ENCODE results near the gene ATP1A1. TPM values are rescaled to one million over a fixed set of nuclear protein-coding genes. Genes with fewer than 3 reads are reported as not detected.

Gene ATP1A1
- total RNA-seq, 1 experiment from 2014 or later = 239 TPM

DNA sequence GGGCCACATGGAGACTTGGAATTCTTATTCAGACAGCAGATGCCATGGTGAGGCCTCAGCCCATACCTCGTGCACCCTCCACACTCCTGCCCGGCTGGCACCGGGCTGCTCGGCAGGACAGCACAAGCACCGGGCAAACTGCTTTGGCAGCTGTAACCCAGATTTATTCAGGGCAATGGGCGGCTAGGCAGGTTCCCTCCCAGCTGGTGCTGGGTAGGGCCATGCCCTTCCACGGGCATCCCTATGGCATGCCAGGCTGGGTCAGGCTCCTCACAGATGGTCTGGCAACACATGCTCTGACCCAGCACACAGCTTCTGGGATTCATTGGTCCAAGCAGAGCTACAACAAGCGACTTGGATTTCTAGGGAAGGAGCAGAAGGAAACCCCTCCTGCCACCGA lies 53.4 kb downstream of the ATP1A1 start:
- H3K79me1 ChIP-seq (ENCODE audit: insufficient read depth, low read depth, low read length, poor library complexity, severe bottlenecking) = no peaks in the 10 kb centered on the region
- Mint-ChIP-seq H3K9me3 (no peaks in the 10 kb centered on the region), H3K4me3 (no peak overlapping the region)

More for the DNA sequence above, 53.4 kb downstream of the ATP1A1 start:
- Histone ChIP-seq H4K8ac (replicated peaks; ENCODE audit: insufficient read length, low read depth, low read length) (no peak overlapping the region), H3K18ac (ENCODE audit: insufficient read length, low read depth, low read length) (no peak overlapping the region), H3K27ac (ENCODE audit: insufficient read length, low read depth, low read length) (no peak overlapping the region), H3K14ac (ENCODE audit: insufficient read depth, low read length) (no peak overlapping the region), H2BK12ac (ENCODE audit: insufficient read length, low read depth, low read length) (no peak overlapping the region), H2BK120ac (ENCODE audit: low read depth, low read length, poor library complexity, severe bottlenecking) (no peak overlapping the region), H2AFZ (ENCODE audit: low read length) (no peak overlapping the region), H3K9me3 (ENCODE audit: control insufficient read depth, low read depth, low read length) (no peaks in the 10 kb centered on the region), H2BK20ac (ENCODE audit: low read depth, low read length, poor library complexity, severe bottlenecking) (no peak overlapping the region), H2AK5ac (ENCODE audit: insufficient read length, low read length) (no peak overlapping the region), H3K4ac (ENCODE audit: low read depth, low read length) (no peak overlapping the region), H3K56ac (ENCODE audit: insufficient read length, low read depth, low read length) (no peak overlapping the region), H3K23ac (ENCODE audit: insufficient read length, low read depth, low read length) (no peak overlapping the region), H3T11ph (ENCODE audit: low read length) (no peak overlapping the region), H4K5ac (ENCODE audit: insufficient read length, low read depth, low read length) (no peak overlapping the region), H3K4me2 (ENCODE audit: insufficient read depth, insufficient read length, low read length) (no peak overlapping the region), H2BK15ac (ENCODE audit: low read depth, low read length) (no peak overlapping the region), H3K27me3 (ENCODE audit: insufficient read depth, low read length) (no peaks in the 10 kb centered on the region), H3K9ac (ENCODE audit: extremely low read depth, insufficient read length, low read length) (no peak overlapping the region), H3K4me1 (ENCODE audit: insufficient read depth, low read length) (no peaks in the 10 kb centered on the region), H2BK5ac (ENCODE audit: insufficient read length, low read length) (no peak overlapping the region), H4K20me1 (ENCODE audit: control insufficient read depth, insufficient read depth, insufficient read length) (no peaks in the 10 kb centered on the region), H3K79me2 (ENCODE audit: insufficient read depth, low read length) (no peaks in the 10 kb centered on the region), H4K91ac (ENCODE audit: insufficient read length, low read depth, low read length) (no peak overlapping the region), H3K23me2 (ENCODE audit: insufficient read length, low read depth, low read length, poor library complexity, severe bottlenecking) (no peaks in the 10 kb centered on the region)
- H3K27me3 Mint-ChIP-seq (ENCODE audit: low read depth) = peaks cover 15% of the 10 kb centered on the region
- no peak for DNase-seq
- no peaks in the 10 kb centered on the region for H3K4me1 Mint-ChIP-seq
- no CpG with 5 or more reads among the region's 9 CpGs for WGBS (ENCODE audit: extremely low coverage, insufficient read length, low lambda C conversion rate)
- TF ChIP-seq, protein P1, sequence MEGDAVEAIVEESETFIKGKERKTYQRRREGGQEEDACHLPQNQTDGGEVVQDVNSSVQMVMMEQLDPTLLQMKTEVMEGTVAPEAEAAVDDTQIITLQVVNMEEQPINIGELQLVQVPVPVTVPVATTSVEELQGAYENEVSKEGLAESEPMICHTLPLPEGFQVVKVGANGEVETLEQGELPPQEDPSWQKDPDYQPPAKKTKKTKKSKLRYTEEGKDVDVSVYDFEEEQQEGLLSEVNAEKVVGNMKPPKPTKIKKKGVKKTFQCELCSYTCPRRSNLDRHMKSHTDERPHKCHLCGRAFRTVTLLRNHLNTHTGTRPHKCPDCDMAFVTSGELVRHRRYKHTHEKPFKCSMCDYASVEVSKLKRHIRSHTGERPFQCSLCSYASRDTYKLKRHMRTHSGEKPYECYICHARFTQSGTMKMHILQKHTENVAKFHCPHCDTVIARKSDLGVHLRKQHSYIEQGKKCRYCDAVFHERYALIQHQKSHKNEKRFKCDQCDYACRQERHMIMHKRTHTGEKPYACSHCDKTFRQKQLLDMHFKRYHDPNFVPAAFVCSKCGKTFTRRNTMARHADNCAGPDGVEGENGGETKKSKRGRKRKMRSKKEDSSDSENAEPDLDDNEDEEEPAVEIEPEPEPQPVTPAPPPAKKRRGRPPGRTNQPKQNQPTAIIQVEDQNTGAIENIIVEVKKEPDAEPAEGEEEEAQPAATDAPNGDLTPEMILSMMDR (conservative IDR thresholded peaks at IDR 0.05) = no peak
- no peaks in the 10 kb centered on the region for H3K36me3 Mint-ChIP-seq (ENCODE audit: insufficient read depth in 1 of 3, low read depth in 3 of 3)
- no peak overlapping the region for H3K27ac Mint-ChIP-seq

All from H9 (cell line).